IMR-90 (cell line): ENCODE data around the gene ARNT2. TPM values are rescaled to one million over a fixed set of nuclear protein-coding genes. Genes with fewer than 3 reads are reported as not detected.

Experiments
- ATAC-seq: fragments of 200-7000 bp; cut with Tn5 transposase; 2 replicates; pipeline ENCODE4 v1.9.1; 2020; ENCODE audit warnings: low read depth, mild to moderate bottlenecking, moderate library complexity
- BruUV-seq: library from RNA; stranded (reverse); fragments of 400-500 nt; replicated peaks from 2 replicates; lab custom pipeline; 2021; lab: Mats Ljungman, UMichigan
- CTCF ChIA-PET: fragments of 300-600 bp; formaldehyde crosslinking; extraction: SDS; loops from one replicate; lab custom pipeline; 2021; ENCODE audit warnings: antibody characterized with exemption; lab: Yijun Ruan, JAX
- POLR2A ChIA-PET: fragments of 300-600 bp; sonication (Branson Sonifier 250); formaldehyde crosslinking; loops from one replicate; lab custom pipeline; 2022; ENCODE audit warnings: antibody characterized with exemption; ENCODE audit not compliant: unreplicated experiment; lab: Charles Lee
- DNase-seq: peaks from one replicate; pipeline ENCODE4 v3.0.0; 2013
- H2AFZ ChIP-seq: replicated peaks from 2 replicates; pipeline ENCODE3; 2013; ENCODE audit warnings: low read length, mild to moderate bottlenecking; ENCODE audit not compliant: poor library complexity
- H2AK5ac ChIP-seq: 2 replicates; pipeline ENCODE4 v1.6.1; 2013; ENCODE audit warnings: low read depth, low read length, inconsistent platforms
- H2AK9ac ChIP-seq: replicated peaks from 2 replicates; pipeline ENCODE3; 2013; ENCODE audit warnings: mild to moderate bottlenecking, low read depth, low read length, moderate library complexity; ENCODE audit not compliant: poor library complexity
- H2BK120ac ChIP-seq: 2 replicates; pipeline ENCODE4 v1.6.1; 2013; ENCODE audit warnings: low read depth, low read length, inconsistent platforms
- H2BK15ac ChIP-seq: 3 replicates; pipeline ENCODE4 v1.6.1; 2013; ENCODE audit warnings: low read depth, low read length, inconsistent platforms
- H2BK20ac ChIP-seq: 2 replicates; pipeline ENCODE4 v1.6.1; 2013; ENCODE audit warnings: low read depth, mild to moderate bottlenecking, inconsistent platforms, low read length, moderate library complexity
- H2BK5ac ChIP-seq: 2 replicates; pipeline ENCODE4 v1.6.1; 2013; ENCODE audit warnings: mild to moderate bottlenecking, low read depth, low read length, inconsistent platforms; ENCODE audit not compliant: poor library complexity, severe bottlenecking
- H3K14ac ChIP-seq: replicated peaks from 2 replicates; pipeline ENCODE4 v1.6.1; 2013; ENCODE audit warnings: low read depth, low read length, inconsistent platforms
- H3K18ac ChIP-seq: 2 replicates; pipeline ENCODE4 v1.6.1; 2013; ENCODE audit warnings: low read depth, low read length, control low read depth
- H3K23ac ChIP-seq: 2 replicates; pipeline ENCODE4 v1.6.1; 2013; ENCODE audit warnings: low read depth, low read length, inconsistent platforms
- H3K27ac ChIP-seq: 2 replicates; pipeline ENCODE4 v1.5.1; 2013; ENCODE audit warnings: mild to moderate bottlenecking, control low read depth, low read length; ENCODE audit not compliant: insufficient read depth
- H3K27me3 ChIP-seq: 2 replicates; pipeline ENCODE4 v1.6.1; 2013; ENCODE audit warnings: low read length; ENCODE audit not compliant: control insufficient read depth, insufficient read depth
- H3K36me3 ChIP-seq: 2 replicates; pipeline ENCODE4 v1.6.1; 2013; ENCODE audit warnings: low read length, mixed read lengths; ENCODE audit not compliant: control insufficient read depth, insufficient read depth
- H3K4ac ChIP-seq: 2 replicates; pipeline ENCODE4 v1.6.1; 2013; ENCODE audit warnings: low read depth, low read length, inconsistent platforms
- H3K4me1 ChIP-seq: 2 replicates; pipeline ENCODE4 v1.6.1; 2013; ENCODE audit warnings: low read length, mixed read lengths; ENCODE audit not compliant: control insufficient read depth, insufficient read depth
- H3K4me2 ChIP-seq: 2 replicates; pipeline ENCODE4 v1.6.1; 2013; ENCODE audit warnings: low read depth, mild to moderate bottlenecking, control low read depth, low read length, moderate library complexity
- H3K4me3 ChIP-seq: 2 replicates; pipeline ENCODE4 v1.5.1; 2013; ENCODE audit warnings: low read depth, mild to moderate bottlenecking, control low read depth, low read length, moderate library complexity; ENCODE audit not compliant: insufficient read depth
- H3K56ac ChIP-seq: 2 replicates; pipeline ENCODE4 v1.6.1; 2013; ENCODE audit warnings: low read length, inconsistent platforms; ENCODE audit not compliant: insufficient read depth; ENCODE audit errors: extremely low read depth
- H3K79me1 ChIP-seq, 2 experiments: 2 replicates each; pipeline ENCODE4 v1.6.1; 2013; ENCODE audit warnings: low read length in 2 of 2, inconsistent platforms in 1 of 2, low read depth in 1 of 2
- H3K9ac ChIP-seq: 2 replicates; pipeline ENCODE4 v1.6.1; 2013; ENCODE audit warnings: low read depth, low read length, control low read depth
- H3K9me1 ChIP-seq: 2 replicates; pipeline ENCODE4 v1.6.1; 2013; ENCODE audit warnings: low read length, inconsistent platforms; ENCODE audit not compliant: insufficient read depth
- H3K9me3 ChIP-seq: 2 replicates; pipeline ENCODE4 v1.6.1; 2013; ENCODE audit warnings: low read length; ENCODE audit not compliant: control insufficient read depth, insufficient read depth
- H4K20me1 ChIP-seq: 2 replicates; pipeline ENCODE4 v1.6.1; 2013; ENCODE audit warnings: low read length, inconsistent platforms; ENCODE audit not compliant: insufficient read depth
- H4K5ac ChIP-seq: 2 replicates; pipeline ENCODE4 v1.6.1; 2013; ENCODE audit warnings: mild to moderate bottlenecking, low read depth, low read length, control low read depth
- H4K8ac ChIP-seq, 2 experiments: 2 replicates each; pipeline ENCODE4 v1.6.1; 2013; ENCODE audit warnings: low read depth in 2 of 2, low read length in 2 of 2, control low read depth in 1 of 2, inconsistent platforms in 1 of 2
- H4K91ac ChIP-seq: 2 replicates; pipeline ENCODE4 v1.6.1; 2013; ENCODE audit warnings: low read depth, low read length, inconsistent platforms; ENCODE audit not compliant: insufficient read depth
- BHLHE40 ChIP-seq: fragments of 150-350 bp; IDR thresholded peaks from 2 replicates; pipeline ENCODE4 v1.6.1; 2016; ENCODE audit warnings: mild to moderate bottlenecking, low read depth, low read length
- CEBPB ChIP-seq: IDR thresholded peaks from 2 replicates; pipeline ENCODE4 v1.6.1; 2012; ENCODE audit warnings: low read depth, low read length, improper control_type of control experiment
- CHD1 ChIP-seq: IDR thresholded peaks from 2 replicates; pipeline ENCODE4 v1.6.1; 2012; ENCODE audit warnings: low read depth, low read length, improper control_type of control experiment
- MAFK ChIP-seq: IDR thresholded peaks from 2 replicates; pipeline ENCODE4 v1.6.1; 2012; ENCODE audit warnings: low read depth, low read length, improper control_type of control experiment
- MAZ ChIP-seq: IDR thresholded peaks from 2 replicates; pipeline ENCODE4 v1.6.1; 2012; ENCODE audit warnings: low read depth, mild to moderate bottlenecking, low read length, improper control_type of control experiment, moderate library complexity, borderline replicate concordance
- MXI1 ChIP-seq: IDR thresholded peaks from 2 replicates; pipeline ENCODE4 v1.6.1; 2012; ENCODE audit warnings: low read depth, mild to moderate bottlenecking, low read length, moderate library complexity, borderline replicate concordance
- NFE2L2 ChIP-seq: fragments of 150-350 bp; IDR thresholded peaks from 2 replicates; pipeline ENCODE4 v1.6.1; 2016; ENCODE audit warnings: low read depth, mild to moderate bottlenecking, low read length
- POLR2A ChIP-seq: IDR thresholded peaks from 2 replicates; pipeline ENCODE4 v1.6.1; 2012; ENCODE audit warnings: mild to moderate bottlenecking, low read depth, low read length
- RFX5 ChIP-seq: IDR thresholded peaks from 2 replicates; pipeline ENCODE4 v1.8.0; 2012; ENCODE audit warnings: low read depth, mild to moderate bottlenecking, low read length, moderate library complexity
- SMC3 ChIP-seq: fragments of 150-350 bp; IDR thresholded peaks from 2 replicates; pipeline ENCODE4 v1.6.1; 2016; ENCODE audit warnings: low read depth, mild to moderate bottlenecking, antibody characterized with exemption, low read length, moderate library complexity
- WGBS, 2 experiments: methylation state at CpG; one replicate each; pipeline versions ENCODE4 v1.1.5 to v1.1.7; 2013; ENCODE audit warnings: missing lambda C conversion rate in 2 of 2; ENCODE audit not compliant: insufficient read length in 1 of 2; ENCODE audit errors: extremely low coverage in 2 of 2; 5-methylcytosine and 5-hydroxymethylcytosine counted together
- dilution Hi-C: fragments of 300-500 bp; cut with HindIII; formaldehyde crosslinking; loops from one replicate; pipeline ENCODE4 v1.14.3; 2018; ENCODE audit warnings: low sequenced_read_pairs; ENCODE audit not compliant: unreplicated experiment
- in situ Hi-C: fragments of 300-500 bp; cut with MboI; formaldehyde crosslinking; loops from 3 replicates; pipeline ENCODE4 v1.14.3; 2019; ENCODE audit warnings: low sequenced_read_pairs, inconsistent platforms, mixed read lengths
- intact Hi-C: fragments of 100-400 bp; cut with micrococcal nuclease; formaldehyde crosslinking; loops from 2 replicates; pipeline ENCODE4 v1.10.0; 2022
- polyA plus RNA-seq, 3 experiments: library from polyadenylated mRNA; depleted of rRNA; stranded (reverse); fragments of >200 nt; gene quantifications; 2 replicates each; pipeline ENCODE4 v1.2.3, GENCODE V29; 2012; ENCODE audit warnings: low replicate concordance in 1 of 3
- total RNA-seq: library from RNA; depleted of rRNA; stranded (reverse); fragments of >200 nt; gene quantifications from 2 replicates; pipeline ENCODE4 v1.2.3, GENCODE V29; 2012
- TF ChIP-seq, protein P1 (sequence below): fragments of 150-350 bp; IDR thresholded peaks from 2 replicates; pipeline ENCODE4 v1.6.1; 2016; ENCODE audit warnings: low read depth, mild to moderate bottlenecking, low read length, moderate library complexity, borderline replicate concordance

The ARNT2 gene
- total and polyA plus RNA-seq, 2 of the 4 experiments (the other 2 are of a cell fraction): 18.2 to 19.0 TPM

DNA sequence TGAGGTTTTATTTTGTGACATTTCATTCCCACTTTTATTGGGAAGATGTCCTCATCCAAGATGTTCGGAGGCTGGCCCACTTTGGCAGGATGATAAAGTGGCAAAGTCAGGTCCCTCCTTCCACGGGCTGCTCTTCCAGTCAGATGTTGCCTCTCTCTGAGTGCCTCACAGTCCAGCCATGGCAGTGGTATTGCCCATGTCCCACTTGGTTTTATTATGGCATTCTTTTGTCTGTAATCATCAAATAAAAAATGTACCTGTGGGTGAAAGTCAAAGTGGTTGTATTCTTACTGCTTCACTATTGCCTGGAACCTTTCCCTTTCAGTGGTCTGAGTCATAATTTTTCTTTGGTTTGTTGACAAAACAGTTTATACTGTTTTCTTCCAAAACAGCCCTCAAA is 20.2 kb downstream of the ARNT2 start:
- no peaks in the 10 kb centered on the region for H3K27me3 ChIP-seq
- H4K20me1 ChIP-seq: 0 out of 2 replicates have a peak, but pooled peaks cover 4% of the 10 kb centered on the region
- POLR2A ChIA-PET: no interaction called here
- TF ChIP-seq CHD1 (no peak), SMC3 (no peak), MAZ (no peak), RFX5 (no peak), MXI1 (no peak), MAFK (no peak), POLR2A (no peak), BHLHE40 (no peak), NFE2L2 (no peak), CEBPB (no peak)
- TF ChIP-seq, protein P1, sequence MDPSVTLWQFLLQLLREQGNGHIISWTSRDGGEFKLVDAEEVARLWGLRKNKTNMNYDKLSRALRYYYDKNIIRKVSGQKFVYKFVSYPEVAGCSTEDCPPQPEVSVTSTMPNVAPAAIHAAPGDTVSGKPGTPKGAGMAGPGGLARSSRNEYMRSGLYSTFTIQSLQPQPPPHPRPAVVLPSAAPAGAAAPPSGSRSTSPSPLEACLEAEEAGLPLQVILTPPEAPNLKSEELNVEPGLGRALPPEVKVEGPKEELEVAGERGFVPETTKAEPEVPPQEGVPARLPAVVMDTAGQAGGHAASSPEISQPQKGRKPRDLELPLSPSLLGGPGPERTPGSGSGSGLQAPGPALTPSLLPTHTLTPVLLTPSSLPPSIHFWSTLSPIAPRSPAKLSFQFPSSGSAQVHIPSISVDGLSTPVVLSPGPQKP: no peak
- H2BK5ac ChIP-seq: no peak overlapping the region
- H3K36me3 ChIP-seq: no peaks in the 10 kb centered on the region
- no peak overlapping the region; the same call in 1 of the 2 replicates for H3K18ac ChIP-seq
- dilution Hi-C loops: no loop called here
- no peak overlapping the region for H2AK9ac ChIP-seq
- H2BK15ac ChIP-seq: 0 out of 3 replicates have a peak overlapping the region, but pooled peaks have one; percentile 23
- DNase-seq (no peak), ATAC-seq (no peak)
- peak overlapping the region; percentile 78 for H3K4ac ChIP-seq
- no peak overlapping the region; the same call in 1 of the 2 replicates for H4K5ac ChIP-seq
- no peak overlapping the region for H3K23ac ChIP-seq
- peak overlapping the region; percentile 86 for H3K14ac ChIP-seq
- peak overlapping the region; percentile 82 for H2BK120ac ChIP-seq
- H2BK20ac ChIP-seq: peak overlapping the region; percentile 94; the same call in 1 of the 2 replicates
- H2AK5ac ChIP-seq: peak overlapping the region; percentile 91; the same call in 1 of the 2 replicates
- H3K9me1 ChIP-seq: peaks cover 12% of the 10 kb centered on the region
- no peak overlapping the region for H2AFZ ChIP-seq
- H4K8ac ChIP-seq: peak overlapping the region in 1 of 2 experiments; percentile 23; a peak in 1 of 4 replicates
- no peak overlapping the region for H3K56ac ChIP-seq
- peaks cover 12 to 41% of the 10 kb centered on the region in 2 experiments for H3K79me1 ChIP-seq
- peak overlapping the region; percentile 71; the same call in 1 of the 2 replicates for H4K91ac ChIP-seq
- WGBS, 2 experiments: no CpG with 5 or more reads among the region's 2 CpGs
- peaks cover 11% of the 10 kb centered on the region for H3K4me1 ChIP-seq
- H3K9ac ChIP-seq: no peak overlapping the region
- intact Hi-C loops: no loop called here
- CTCF ChIA-PET: no interaction called here
- no peak overlapping the region for H3K4me3 ChIP-seq
- H3K9me3 ChIP-seq: no peaks in the 10 kb centered on the region
- no peak overlapping the region for H3K27ac ChIP-seq
- no peak overlapping the region for H3K4me2 ChIP-seq
- no TSS peak for BruUV-seq
- in situ Hi-C loops: no loop called here
